H9 (cell line): Measurements from ENCODE around the gene CCK. TPM values are rescaled to one million over a fixed set of nuclear protein-coding genes. Genes with fewer than 3 reads are reported as not detected.

Experiments
- DNase-seq: peaks from one replicate; pipeline ENCODE4 v3.0.0-alpha.2; 2017
- H2AFZ ChIP-seq: one replicate; pipeline ENCODE4 v1.6.1; 2013; ENCODE audit warnings: mild to moderate bottlenecking, low read length, control low read depth, moderate library complexity
- H2AK5ac ChIP-seq: 2 replicates; pipeline ENCODE4 v1.6.1; 2013; ENCODE audit warnings: low read length, control low read depth, mixed read lengths; ENCODE audit not compliant: insufficient read length
- H2BK120ac ChIP-seq: one replicate; pipeline ENCODE4 v1.6.1; 2013; ENCODE audit warnings: low read depth, mild to moderate bottlenecking, low read length, control low read depth, inconsistent platforms; ENCODE audit not compliant: poor library complexity, severe bottlenecking
- H2BK12ac ChIP-seq: 2 replicates; pipeline ENCODE4 v1.6.1; 2013; ENCODE audit warnings: low read length, control low read depth, mixed read lengths, low read depth; ENCODE audit not compliant: insufficient read length
- H2BK15ac ChIP-seq: 2 replicates; pipeline ENCODE4 v1.6.1; 2013; ENCODE audit warnings: low read depth, low read length, control low read depth
- H2BK20ac ChIP-seq: one replicate; pipeline ENCODE4 v1.6.1; 2013; ENCODE audit warnings: low read depth, mild to moderate bottlenecking, low read length, control low read depth, inconsistent platforms; ENCODE audit not compliant: poor library complexity, severe bottlenecking
- H2BK5ac ChIP-seq: 2 replicates; pipeline ENCODE4 v1.6.1; 2013; ENCODE audit warnings: low read length, control low read depth, mixed read lengths; ENCODE audit not compliant: insufficient read length
- H3K14ac ChIP-seq: 2 replicates; pipeline ENCODE4 v1.6.1; 2013; ENCODE audit warnings: low read length, control low read depth; ENCODE audit not compliant: insufficient read depth
- H3K18ac ChIP-seq: 2 replicates; pipeline ENCODE4 v1.6.1; 2013; ENCODE audit warnings: low read depth, mild to moderate bottlenecking, mixed read lengths, low read length, control low read depth; ENCODE audit not compliant: insufficient read length
- H3K23ac ChIP-seq: 2 replicates; pipeline ENCODE4 v1.6.1; 2013; ENCODE audit warnings: low read length, control low read depth, mixed read lengths, low read depth; ENCODE audit not compliant: insufficient read length
- H3K23me2 ChIP-seq: 2 replicates; pipeline ENCODE4 v1.6.1; 2013; ENCODE audit warnings: low read depth, mild to moderate bottlenecking, mixed read lengths, low read length, control low read depth; ENCODE audit not compliant: insufficient read length, poor library complexity, severe bottlenecking
- H3K27ac ChIP-seq: 2 replicates; pipeline ENCODE4 v1.5.1; 2013; ENCODE audit warnings: low read length, control low read depth, mixed read lengths, low read depth; ENCODE audit not compliant: insufficient read length
- H3K27me3 ChIP-seq: 2 replicates; pipeline ENCODE4 v1.6.1; 2013; ENCODE audit warnings: low read length, control low read depth, inconsistent platforms; ENCODE audit not compliant: insufficient read depth
- H3K4ac ChIP-seq: 2 replicates; pipeline ENCODE4 v1.6.1; 2013; ENCODE audit warnings: low read depth, mild to moderate bottlenecking, control low read depth, inconsistent platforms, low read length, moderate library complexity
- H3K4me1 ChIP-seq: 2 replicates; pipeline ENCODE4 v1.6.1; 2013; ENCODE audit warnings: low read length, control low read depth, inconsistent platforms; ENCODE audit not compliant: insufficient read depth
- H3K4me2 ChIP-seq: 2 replicates; pipeline ENCODE4 v1.6.1; 2013; ENCODE audit warnings: low read length, control low read depth, mixed read lengths; ENCODE audit not compliant: insufficient read length, insufficient read depth
- H3K56ac ChIP-seq: 2 replicates; pipeline ENCODE4 v1.6.1; 2013; ENCODE audit warnings: low read depth, mild to moderate bottlenecking, mixed read lengths, low read length, control low read depth; ENCODE audit not compliant: insufficient read length
- H3K79me1 ChIP-seq: 2 replicates; pipeline ENCODE4 v1.6.1; 2013; ENCODE audit warnings: low read depth, mild to moderate bottlenecking, moderate library complexity, low read length, control low read depth, inconsistent platforms; ENCODE audit not compliant: insufficient read depth, poor library complexity, severe bottlenecking
- H3K79me2 ChIP-seq: 2 replicates; pipeline ENCODE4 v1.6.1; 2013; ENCODE audit warnings: low read length, control low read depth, inconsistent platforms; ENCODE audit not compliant: insufficient read depth
- H3K9ac ChIP-seq: 2 replicates; pipeline ENCODE4 v1.6.1; 2013; ENCODE audit warnings: low read length, control low read depth, mixed read lengths; ENCODE audit not compliant: insufficient read length; ENCODE audit errors: extremely low read depth
- H3K9me3 ChIP-seq: one replicate; pipeline ENCODE4 v1.6.1; 2013; ENCODE audit warnings: low read depth, low read length, inconsistent platforms; ENCODE audit not compliant: control insufficient read depth
- H3T11ph ChIP-seq: one replicate; pipeline ENCODE4 v1.6.1; 2013; ENCODE audit warnings: mild to moderate bottlenecking, low read length, control low read depth, inconsistent platforms
- H4K20me1 ChIP-seq: one replicate; pipeline ENCODE4 v1.6.1; 2013; ENCODE audit not compliant: control insufficient read depth, insufficient read length, insufficient read depth
- H4K5ac ChIP-seq: 2 replicates; pipeline ENCODE4 v1.6.1; 2013; ENCODE audit warnings: low read depth, mild to moderate bottlenecking, mixed read lengths, low read length, control low read depth; ENCODE audit not compliant: insufficient read length
- H4K8ac ChIP-seq: replicated peaks from 2 replicates; pipeline ENCODE4 v1.6.1; 2013; ENCODE audit warnings: low read length, control low read depth, mixed read lengths, low read depth; ENCODE audit not compliant: insufficient read length
- H4K91ac ChIP-seq: 2 replicates; pipeline ENCODE4 v1.6.1; 2013; ENCODE audit warnings: low read depth, mild to moderate bottlenecking, moderate library complexity, mixed read lengths, low read length, control low read depth; ENCODE audit not compliant: insufficient read length
- H3K27ac Mint-ChIP-seq, 3 experiments: 2 replicates in 2 of 3; 3 replicates in 1 of 3; pipeline ENCODE4 v1.8.0; 2020 to 2021; ENCODE audit warnings: mixed read lengths in 3 of 3, mild to moderate bottlenecking in 1 of 3, moderate library complexity in 1 of 3
- H3K27me3 Mint-ChIP-seq: 2 replicates; pipeline ENCODE4 v1.8.0; 2021; ENCODE audit warnings: low read depth, mild to moderate bottlenecking, moderate library complexity, mixed read lengths
- H3K36me3 Mint-ChIP-seq, 3 experiments: 2 replicates in 2 of 3; 3 replicates in 1 of 3; pipeline ENCODE4 v1.8.0; 2020 to 2021; ENCODE audit warnings: low read depth in 3 of 3, mixed read lengths in 3 of 3; ENCODE audit not compliant: insufficient read depth in 1 of 3
- H3K4me1 Mint-ChIP-seq, 2 experiments: 2 replicates each; pipeline ENCODE4 v1.8.0; 2020; ENCODE audit warnings: mixed read lengths in 2 of 2
- H3K4me3 Mint-ChIP-seq, 2 experiments: 2 replicates in 1 of 2; 3 replicates in 1 of 2; pipeline ENCODE4 v1.8.0; 2020 to 2021; ENCODE audit warnings: mild to moderate bottlenecking in 2 of 2, mixed read lengths in 2 of 2, moderate library complexity in 1 of 2
- H3K9me3 Mint-ChIP-seq, 2 experiments: 2 replicates in 1 of 2; 3 replicates in 1 of 2; pipeline ENCODE4 v1.8.0; 2020; ENCODE audit warnings: mild to moderate bottlenecking in 2 of 2, mixed read lengths in 2 of 2, moderate library complexity in 1 of 2
- WGBS: extraction: QIAGEN DNeasy Blood & Tissue Kit; methylation state at CpG from one replicate; pipeline ENCODE4 v1.1.7; 2013; ENCODE audit warnings: missing lambda C conversion rate, low lambda C conversion rate, mixed read lengths; ENCODE audit not compliant: insufficient read length; ENCODE audit errors: extremely low coverage; 5-methylcytosine and 5-hydroxymethylcytosine counted together
- total RNA-seq: library from RNA; stranded (reverse); gene quantifications from 2 replicates; pipeline ENCODE4 v1.2.1, GENCODE V29; 2021
- TF ChIP-seq, protein P1 (sequence below): fragments of 200-600 bp; sonication (generic); conservative IDR thresholded peaks from 3 replicates; pipeline ENCODE4 v1.8.0; 2021; ENCODE audit warnings: antibody characterized with exemption, mild to moderate bottlenecking

The CCK gene
- total RNA-seq, 1 experiment from 2014 or later = 0.37 TPM

DNA sequence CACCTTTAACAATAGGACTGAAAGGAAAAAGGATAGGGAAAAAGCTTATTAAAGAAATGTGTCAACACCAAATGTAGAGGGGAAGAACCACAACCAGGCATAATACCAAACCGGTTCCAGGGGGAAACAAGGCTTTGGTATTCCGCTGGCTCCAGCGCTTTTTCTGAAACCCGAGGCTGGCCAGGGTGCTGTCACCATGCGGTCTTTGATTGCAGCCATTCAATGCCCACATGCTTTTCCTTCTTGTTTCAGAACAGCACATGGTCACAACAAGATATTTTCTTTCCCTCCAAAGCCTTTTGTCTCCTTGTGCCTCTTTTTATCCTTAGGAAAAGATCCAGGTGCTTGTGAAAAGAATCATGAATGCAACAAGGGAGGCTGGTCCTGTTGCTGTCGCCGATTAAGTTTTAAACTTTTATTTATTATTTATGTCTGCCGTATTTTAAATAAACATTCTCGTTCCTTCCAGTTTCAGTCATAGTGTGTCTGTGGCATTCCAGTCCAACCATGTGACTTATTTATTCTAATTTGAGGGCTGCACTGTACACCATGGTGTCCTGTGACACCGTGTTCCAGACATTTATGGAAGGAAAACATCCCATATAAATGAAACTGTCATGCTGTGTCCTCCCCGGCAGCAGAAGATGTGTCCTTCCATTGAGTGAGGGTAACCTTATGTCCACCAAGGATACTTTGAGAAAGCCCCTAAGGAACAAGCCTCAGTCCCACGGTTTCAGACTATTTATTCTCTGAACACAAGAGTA is 41.1 kb downstream of the CCK start:
- H4K8ac ChIP-seq = no peak overlapping the region
- no peak overlapping the region for H4K5ac ChIP-seq
- no peaks in the 10 kb centered on the region for H3K4me1 ChIP-seq
- no peak overlapping the region for H3K23ac ChIP-seq
- no peak overlapping the region for H2BK5ac ChIP-seq
- H3K9ac ChIP-seq = no peak overlapping the region
- no peak overlapping the region for H3K4ac ChIP-seq
- H2BK20ac ChIP-seq = no peak overlapping the region
- H2BK12ac ChIP-seq = no peak overlapping the region
- H3K27ac ChIP-seq = no peak overlapping the region
- H3K27ac Mint-ChIP-seq = no peak overlapping the region
- TF ChIP-seq, protein P1, sequence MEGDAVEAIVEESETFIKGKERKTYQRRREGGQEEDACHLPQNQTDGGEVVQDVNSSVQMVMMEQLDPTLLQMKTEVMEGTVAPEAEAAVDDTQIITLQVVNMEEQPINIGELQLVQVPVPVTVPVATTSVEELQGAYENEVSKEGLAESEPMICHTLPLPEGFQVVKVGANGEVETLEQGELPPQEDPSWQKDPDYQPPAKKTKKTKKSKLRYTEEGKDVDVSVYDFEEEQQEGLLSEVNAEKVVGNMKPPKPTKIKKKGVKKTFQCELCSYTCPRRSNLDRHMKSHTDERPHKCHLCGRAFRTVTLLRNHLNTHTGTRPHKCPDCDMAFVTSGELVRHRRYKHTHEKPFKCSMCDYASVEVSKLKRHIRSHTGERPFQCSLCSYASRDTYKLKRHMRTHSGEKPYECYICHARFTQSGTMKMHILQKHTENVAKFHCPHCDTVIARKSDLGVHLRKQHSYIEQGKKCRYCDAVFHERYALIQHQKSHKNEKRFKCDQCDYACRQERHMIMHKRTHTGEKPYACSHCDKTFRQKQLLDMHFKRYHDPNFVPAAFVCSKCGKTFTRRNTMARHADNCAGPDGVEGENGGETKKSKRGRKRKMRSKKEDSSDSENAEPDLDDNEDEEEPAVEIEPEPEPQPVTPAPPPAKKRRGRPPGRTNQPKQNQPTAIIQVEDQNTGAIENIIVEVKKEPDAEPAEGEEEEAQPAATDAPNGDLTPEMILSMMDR = no peak
- H3K14ac ChIP-seq = no peak overlapping the region
- peaks cover 7 to 11% of the 10 kb centered on the region in 2 experiments; a peak in 3 of 4 replicates for H3K4me1 Mint-ChIP-seq
- no peaks in the 10 kb centered on the region for H3K27me3 ChIP-seq
- DNase-seq = no peak
- H3K9me3 Mint-ChIP-seq = no peaks in the 10 kb centered on the region; a peak in 2 of 5 replicates
- no peak overlapping the region for H2BK120ac ChIP-seq
- H4K91ac ChIP-seq = no peak overlapping the region
- no peaks in the 10 kb centered on the region for H3K9me3 ChIP-seq
- no peak overlapping the region for H3T11ph ChIP-seq
- H3K23me2 ChIP-seq = no peaks in the 10 kb centered on the region
- H3K4me2 ChIP-seq = no peak overlapping the region
- H4K20me1 ChIP-seq = no peaks in the 10 kb centered on the region
- H2AK5ac ChIP-seq = no peak overlapping the region
- H3K79me1 ChIP-seq = no peaks in the 10 kb centered on the region
- H3K27me3 Mint-ChIP-seq = peaks cover 2% of the 10 kb centered on the region
- H3K4me3 Mint-ChIP-seq = no peak overlapping the region
- H3K79me2 ChIP-seq = no peaks in the 10 kb centered on the region
- no peak overlapping the region for H3K56ac ChIP-seq
- H2BK15ac ChIP-seq = no peak overlapping the region
- peaks cover 19 to 41% (median 33%) of the 10 kb centered on the region in 3 experiments; a peak in 6 of 7 replicates for H3K36me3 Mint-ChIP-seq
- H2AFZ ChIP-seq = no peak overlapping the region
- no peak overlapping the region for H3K18ac ChIP-seq
- no CpG with 5 or more reads among the region's 12 CpGs for WGBS
